ENCODE measurements around the gene RNPS1.
"Not testable (repeated sequence)": the region's sequence is repeated elsewhere in the genome, so short reads cannot be mapped to it uniquely, and the experiment has no call there.

RNPS1 gene

GRCh38 chr16:2270070-2270462 is 2.1 kb upstream of the RNPS1 start:
- FAIRE-seq (no peak), DNase-seq (ENCODE audit: insufficient read length, low spot score) (no peak)
- no peak for TF ChIP-seq CTCF (IDR thresholded peaks at IDR 0.05; ENCODE audit: insufficient read depth, missing control alignments)

- DNase-seq (ENCODE audit: insufficient read length, low spot score): peak; percentile 53
- FAIRE-seq: not testable (repeated sequence)
These were observed 417 bp downstream of the RNPS1 start for GRCh38 chr16:2267505-2267912.

GRCh38 chr16:2266887-2267286 is 1.0 kb downstream of the RNPS1 start:
- FAIRE-seq: not testable (repeated sequence)

GRCh38 chr16:2263026-2263425 is 4.9 kb downstream of the RNPS1 start:
- not testable (repeated sequence) for FAIRE-seq

More at GRCh38 chr16:2266887-2267286, 1.0 kb downstream of the RNPS1 start:
- DNase-seq (ENCODE audit: insufficient read length, low spot score): not testable (repeated sequence)

GRCh38 chr16:2260250-2260649 is 7.7 kb downstream of the RNPS1 start:
- FAIRE-seq (no peak), DNase-seq (ENCODE audit: insufficient read length, low spot score) (no peak)
- TF ChIP-seq CTCF (IDR thresholded peaks at IDR 0.05; ENCODE audit: insufficient read depth, missing control alignments): no peak

More at GRCh38 chr16:2263026-2263425, 4.9 kb downstream of the RNPS1 start:
- not testable (repeated sequence) for DNase-seq (ENCODE audit: insufficient read length, low spot score)

GRCh38 chr16:2258530-2258929 is 9.4 kb downstream of the RNPS1 start:
- not testable (repeated sequence) for DNase-seq (ENCODE audit: insufficient read length, low spot score); FAIRE-seq

GRCh38 chr16:2257726-2258125 is 10.2 kb downstream of the RNPS1 start:
- FAIRE-seq (no peak), DNase-seq (ENCODE audit: insufficient read length, low spot score) (no peak)
- no peak for TF ChIP-seq CTCF (IDR thresholded peaks at IDR 0.05; ENCODE audit: insufficient read depth, missing control alignments)

GRCh38 chr16:2256531-2257140 is 11.3 kb downstream of the RNPS1 start:
- TF ChIP-seq CTCF (IDR thresholded peaks at IDR 0.05; ENCODE audit: insufficient read depth, missing control alignments): no peak

GRCh38 chr16:2253293-2253692 is 14.6 kb downstream of the RNPS1 start:
- FAIRE-seq: no peak
- DNase-seq (ENCODE audit: insufficient read length, low spot score): no peak
- TF ChIP-seq CTCF (IDR thresholded peaks at IDR 0.05; ENCODE audit: insufficient read depth, missing control alignments): no peak

More at GRCh38 chr16:2256531-2257140, 11.3 kb downstream of the RNPS1 start:
- DNase-seq (ENCODE audit: insufficient read length, low spot score): no peak
- FAIRE-seq: no peak
